GM12878 (cell line): Measurements from ENCODE around the gene DUSP22. TPM values are rescaled to one million over a fixed set of nuclear protein-coding genes. Genes with fewer than 3 reads are reported as not detected.
A peak's percentile ranks its signal among the peaks of the same experiment; 100 is the strongest.

Source experiments
- ATF7 ChIP-seq: fragments of 450-650 bp; IDR thresholded peaks from 2 replicates; pipeline ENCODE4 v1.6.1; 2016; ENCODE audit warnings: low read depth, mild to moderate bottlenecking
- E2F8 ChIP-seq: fragments of 450-650 bp; IDR thresholded peaks from 2 replicates; pipeline ENCODE4 v1.6.1; 2018; ENCODE audit warnings: mild to moderate bottlenecking, low read depth, moderate library complexity; ENCODE audit not compliant: partially characterized antibody
- FOS ChIP-seq: IDR thresholded peaks from 3 replicates; pipeline ENCODE4 v1.6.1; 2011; ENCODE audit warnings: borderline replicate concordance; ENCODE audit not compliant: insufficient read length; ENCODE audit errors: extremely low read depth
- GATAD2B ChIP-seq: fragments of 450-650 bp; conservative IDR thresholded peaks from 2 replicates; pipeline ENCODE4 v1.6.1; 2017; ENCODE audit warnings: low read depth, mild to moderate bottlenecking, moderate library complexity
- NFYA ChIP-seq: IDR thresholded peaks from 2 replicates; pipeline ENCODE4 v1.6.1; 2011; ENCODE audit warnings: low read depth, mild to moderate bottlenecking, low read length, improper control_type of control experiment, borderline replicate concordance
- NR2F1 ChIP-seq: fragments of 450-650 bp; conservative IDR thresholded peaks from 2 replicates; pipeline ENCODE4 v1.6.1; 2017; ENCODE audit warnings: mild to moderate bottlenecking
- PBX3 ChIP-seq: IDR thresholded peaks from 2 replicates; pipeline ENCODE4 v1.6.1; 2011; ENCODE audit warnings: mild to moderate bottlenecking, low read depth, low read length, moderate library complexity; ENCODE audit not compliant: insufficient replicate concordance
- POLR2A ChIP-seq: IDR thresholded peaks from 2 replicates; pipeline ENCODE4 v1.6.1; 2011; ENCODE audit warnings: low read depth, mild to moderate bottlenecking, low read length
- POLR2AphosphoS2 ChIP-seq: IDR thresholded peaks from 2 replicates; pipeline ENCODE4 v1.6.1; 2011; ENCODE audit warnings: low read depth, mild to moderate bottlenecking, low read length, improper control_type of control experiment, moderate library complexity
- SUPT20H ChIP-seq: IDR thresholded peaks from 2 replicates; pipeline ENCODE4 v1.6.1; 2011; ENCODE audit warnings: low read depth, mild to moderate bottlenecking, low read length, moderate library complexity, borderline replicate concordance; ENCODE audit not compliant: control insufficient read depth
- ZSCAN29 ChIP-seq: fragments of 450-650 bp; IDR thresholded peaks from 2 replicates; pipeline ENCODE4 v1.6.1; 2017; ENCODE audit warnings: mild to moderate bottlenecking, moderate library complexity
- polyA plus RNA-seq, 11 experiments: library from polyadenylated mRNA; depleted of rRNA in 4 of 11; unstranded in 6 of 11; stranded (reverse) in 5 of 11; fragments of >200 nt; fragmentation: Nextera tagmentation in 4 of 11; fragmentation: Illumina TruSeq in 1 of 11; extraction: Ambion mirVana in 4 of 11; extraction: Trizol in 1 of 11; gene quantifications; 1 replicate in 1 of 11; 2 replicates in 10 of 11; pipeline versions ENCODE4 v1.2.1 to v1.2.3, GENCODE V29; 2011 to 2016; ENCODE audit warnings: inconsistent platforms in 2 of 11, missing spikeins in 2 of 11, low read depth in 1 of 11
- total RNA-seq, 4 experiments: library from RNA; depleted of rRNA in 3 of 4; stranded (reverse); fragments of >200 nt in 3 of 4; fragmentation: Illumina TruSeq in 1 of 4; extraction: Trizol in 1 of 4; gene quantifications; 2 replicates each; pipeline versions ENCODE4 v1.2.1 to v1.2.3, GENCODE V29; 2013 to 2021
- TF ChIP-seq, protein P1 (sequence below): fragments of 150-350 bp; IDR thresholded peaks from 2 replicates; pipeline ENCODE4 v1.6.1; 2016; ENCODE audit warnings: low read depth, low read length
- TF ChIP-seq, protein P2 (sequence below): fragments of 450-650 bp; IDR thresholded peaks from 2 replicates; pipeline ENCODE4 v1.6.1; 2017; ENCODE audit warnings: mild to moderate bottlenecking
- TF ChIP-seq, protein P3 (sequence below): IDR thresholded peaks from 2 replicates; pipeline ENCODE4 v1.6.1; 2011; ENCODE audit warnings: low read depth, mild to moderate bottlenecking, low read length, moderate library complexity, borderline replicate concordance; ENCODE audit errors: extremely low read depth
- TF ChIP-seq, protein P4 (sequence below): fragments of 150-350 bp; IDR thresholded peaks from 2 replicates; pipeline ENCODE4 v1.6.1; 2014; ENCODE audit warnings: mild to moderate bottlenecking, low read depth, low read length
- TF ChIP-seq, protein P5 (sequence below): IDR thresholded peaks from 2 replicates; pipeline ENCODE4 v1.6.1; 2012; ENCODE audit warnings: low read depth, low read length, improper control_type of control experiment

The DUSP22 gene
- total and polyA plus RNA-seq, 10 of the 15 experiments (the other 5 are each of a cell fraction or from before 2014, with no cell fraction given), result 78.9 to 156 (median 107) TPM

DNA sequence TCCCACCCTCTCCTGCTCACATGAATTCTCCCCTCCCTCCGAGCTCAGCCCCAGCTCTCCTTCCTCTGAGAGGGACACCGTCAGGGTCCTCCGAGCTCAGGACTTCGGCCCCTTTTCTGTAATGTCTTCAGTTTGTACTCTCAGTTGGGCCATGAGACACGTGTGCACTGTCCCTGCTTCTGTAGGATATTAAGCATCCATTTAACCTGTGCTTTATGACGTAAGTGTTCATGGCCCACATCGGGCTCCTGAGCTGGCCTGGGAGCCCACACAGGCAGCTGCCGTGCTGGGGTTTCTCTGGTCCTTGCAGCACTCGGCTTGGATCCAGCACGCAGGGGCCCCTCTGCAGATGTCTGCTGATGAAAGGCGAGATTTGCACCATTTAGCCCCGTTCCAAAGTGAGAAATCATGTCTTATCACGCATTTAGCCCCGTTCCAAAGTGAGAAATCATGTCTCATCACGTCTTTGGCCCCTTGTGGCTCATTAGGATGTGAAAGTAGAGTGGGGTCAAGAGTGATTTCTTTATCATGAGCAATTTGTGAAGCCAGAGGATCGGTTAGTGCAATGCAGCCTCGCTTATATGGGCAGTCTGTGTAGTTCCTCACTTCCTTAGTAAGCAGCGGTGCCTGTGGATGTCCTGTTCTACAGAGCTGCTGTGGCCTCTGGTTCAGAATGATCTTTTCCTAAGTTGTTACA lies 25.3 kb downstream of the DUSP22 start (continued):
- TF ChIP-seq POLR2AphosphoS2, result 0 out of 2 replicates have a peak, but pooled peaks have one; percentile 58
- no peak for TF ChIP-seq POLR2A
- TF ChIP-seq, protein P1, sequence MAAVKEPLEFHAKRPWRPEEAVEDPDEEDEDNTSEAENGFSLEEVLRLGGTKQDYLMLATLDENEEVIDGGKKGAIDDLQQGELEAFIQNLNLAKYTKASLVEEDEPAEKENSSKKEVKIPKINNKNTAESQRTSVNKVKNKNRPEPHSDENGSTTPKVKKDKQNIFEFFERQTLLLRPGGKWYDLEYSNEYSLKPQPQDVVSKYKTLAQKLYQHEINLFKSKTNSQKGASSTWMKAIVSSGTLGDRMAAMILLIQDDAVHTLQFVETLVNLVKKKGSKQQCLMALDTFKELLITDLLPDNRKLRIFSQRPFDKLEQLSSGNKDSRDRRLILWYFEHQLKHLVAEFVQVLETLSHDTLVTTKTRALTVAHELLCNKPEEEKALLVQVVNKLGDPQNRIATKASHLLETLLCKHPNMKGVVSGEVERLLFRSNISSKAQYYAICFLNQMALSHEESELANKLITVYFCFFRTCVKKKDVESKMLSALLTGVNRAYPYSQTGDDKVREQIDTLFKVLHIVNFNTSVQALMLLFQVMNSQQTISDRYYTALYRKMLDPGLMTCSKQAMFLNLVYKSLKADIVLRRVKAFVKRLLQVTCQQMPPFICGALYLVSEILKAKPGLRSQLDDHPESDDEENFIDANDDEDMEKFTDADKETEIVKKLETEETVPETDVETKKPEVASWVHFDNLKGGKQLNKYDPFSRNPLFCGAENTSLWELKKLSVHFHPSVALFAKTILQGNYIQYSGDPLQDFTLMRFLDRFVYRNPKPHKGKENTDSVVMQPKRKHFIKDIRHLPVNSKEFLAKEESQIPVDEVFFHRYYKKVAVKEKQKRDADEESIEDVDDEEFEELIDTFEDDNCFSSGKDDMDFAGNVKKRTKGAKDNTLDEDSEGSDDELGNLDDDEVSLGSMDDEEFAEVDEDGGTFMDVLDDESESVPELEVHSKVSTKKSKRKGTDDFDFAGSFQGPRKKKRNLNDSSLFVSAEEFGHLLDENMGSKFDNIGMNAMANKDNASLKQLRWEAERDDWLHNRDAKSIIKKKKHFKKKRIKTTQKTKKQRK, result no peak
- TF ChIP-seq, protein P2, sequence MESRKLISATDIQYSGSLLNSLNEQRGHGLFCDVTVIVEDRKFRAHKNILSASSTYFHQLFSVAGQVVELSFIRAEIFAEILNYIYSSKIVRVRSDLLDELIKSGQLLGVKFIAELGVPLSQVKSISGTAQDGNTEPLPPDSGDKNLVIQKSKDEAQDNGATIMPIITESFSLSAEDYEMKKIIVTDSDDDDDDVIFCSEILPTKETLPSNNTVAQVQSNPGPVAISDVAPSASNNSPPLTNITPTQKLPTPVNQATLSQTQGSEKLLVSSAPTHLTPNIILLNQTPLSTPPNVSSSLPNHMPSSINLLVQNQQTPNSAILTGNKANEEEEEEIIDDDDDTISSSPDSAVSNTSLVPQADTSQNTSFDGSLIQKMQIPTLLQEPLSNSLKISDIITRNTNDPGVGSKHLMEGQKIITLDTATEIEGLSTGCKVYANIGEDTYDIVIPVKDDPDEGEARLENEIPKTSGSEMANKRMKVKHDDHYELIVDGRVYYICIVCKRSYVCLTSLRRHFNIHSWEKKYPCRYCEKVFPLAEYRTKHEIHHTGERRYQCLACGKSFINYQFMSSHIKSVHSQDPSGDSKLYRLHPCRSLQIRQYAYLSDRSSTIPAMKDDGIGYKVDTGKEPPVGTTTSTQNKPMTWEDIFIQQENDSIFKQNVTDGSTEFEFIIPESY, result no peak; the same call in 1 of the 2 replicates
- peak; percentile 98 for TF ChIP-seq GATAD2B
- TF ChIP-seq, protein P3, sequence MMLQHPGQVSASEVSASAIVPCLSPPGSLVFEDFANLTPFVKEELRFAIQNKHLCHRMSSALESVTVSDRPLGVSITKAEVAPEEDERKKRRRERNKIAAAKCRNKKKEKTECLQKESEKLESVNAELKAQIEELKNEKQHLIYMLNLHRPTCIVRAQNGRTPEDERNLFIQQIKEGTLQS, result no peak
- TF ChIP-seq PBX3, result peak; percentile 70
- TF ChIP-seq NFYA, result no peak
- no peak for TF ChIP-seq FOS
- TF ChIP-seq, protein P4, sequence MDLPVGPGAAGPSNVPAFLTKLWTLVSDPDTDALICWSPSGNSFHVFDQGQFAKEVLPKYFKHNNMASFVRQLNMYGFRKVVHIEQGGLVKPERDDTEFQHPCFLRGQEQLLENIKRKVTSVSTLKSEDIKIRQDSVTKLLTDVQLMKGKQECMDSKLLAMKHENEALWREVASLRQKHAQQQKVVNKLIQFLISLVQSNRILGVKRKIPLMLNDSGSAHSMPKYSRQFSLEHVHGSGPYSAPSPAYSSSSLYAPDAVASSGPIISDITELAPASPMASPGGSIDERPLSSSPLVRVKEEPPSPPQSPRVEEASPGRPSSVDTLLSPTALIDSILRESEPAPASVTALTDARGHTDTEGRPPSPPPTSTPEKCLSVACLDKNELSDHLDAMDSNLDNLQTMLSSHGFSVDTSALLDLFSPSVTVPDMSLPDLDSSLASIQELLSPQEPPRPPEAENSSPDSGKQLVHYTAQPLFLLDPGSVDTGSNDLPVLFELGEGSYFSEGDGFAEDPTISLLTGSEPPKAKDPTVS, result no peak
- peak; percentile 26 for TF ChIP-seq E2F8
- TF ChIP-seq, protein P5, sequence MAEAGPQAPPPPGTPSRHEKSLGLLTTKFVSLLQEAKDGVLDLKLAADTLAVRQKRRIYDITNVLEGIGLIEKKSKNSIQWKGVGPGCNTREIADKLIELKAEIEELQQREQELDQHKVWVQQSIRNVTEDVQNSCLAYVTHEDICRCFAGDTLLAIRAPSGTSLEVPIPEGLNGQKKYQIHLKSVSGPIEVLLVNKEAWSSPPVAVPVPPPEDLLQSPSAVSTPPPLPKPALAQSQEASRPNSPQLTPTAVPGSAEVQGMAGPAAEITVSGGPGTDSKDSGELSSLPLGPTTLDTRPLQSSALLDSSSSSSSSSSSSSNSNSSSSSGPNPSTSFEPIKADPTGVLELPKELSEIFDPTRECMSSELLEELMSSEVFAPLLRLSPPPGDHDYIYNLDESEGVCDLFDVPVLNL, result no peak
- peak; percentile 96 for TF ChIP-seq ATF7
- TF ChIP-seq SUPT20H, result no peak
- TF ChIP-seq ZSCAN29, result peak; percentile 78; the same call in 1 of the 2 replicates
- TF ChIP-seq NR2F1, result peak; percentile 99
